ENCODE data around the gene HEXB. TPM values are rescaled to one million over a fixed set of nuclear protein-coding genes. Genes with fewer than 3 reads are reported as not detected.
A peak's percentile ranks its signal among the peaks of the same experiment; 100 is the strongest.

The HEXB gene
- total and polyA plus RNA-seq, 7 experiments from 2014 or later, result 37.7 to 95.8 (median 72.0) TPM

DNA sequence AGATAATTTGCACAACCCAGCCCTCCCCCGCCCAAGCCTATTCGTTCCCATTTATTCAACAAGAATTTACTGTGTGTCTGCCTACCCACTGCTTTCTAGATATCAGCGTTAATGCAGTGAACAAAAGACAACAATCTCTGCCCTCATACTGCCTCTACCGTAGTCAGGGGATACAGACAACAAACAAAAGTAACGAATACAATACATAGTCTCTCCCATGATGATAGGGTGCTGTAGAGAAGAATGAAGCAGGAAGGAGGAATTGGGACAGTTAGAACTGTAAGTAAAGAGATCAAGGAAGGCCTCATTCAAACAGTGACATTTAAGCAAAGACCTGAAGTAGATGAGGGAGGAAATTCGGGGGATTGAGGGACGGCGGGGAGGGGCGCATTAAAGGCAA is 80.2 kb downstream of the HEXB start:
- Histone ChIP-seq H3K9me3 (ENCODE audit: control insufficient read depth in 2 of 3, low read length in 3 of 3) (no peaks in the 10 kb centered on the region), H3K36me3 (ENCODE audit: control insufficient read depth in 2 of 3, insufficient read depth in 3 of 3, low read length in 3 of 3) (peaks cover 5 to 24% (median 6%) of the 10 kb centered on the region in 3 experiments), H3K27me3 (ENCODE audit: control insufficient read depth in 2 of 2, insufficient read depth in 2 of 2, low read length in 2 of 2) (no peaks in the 10 kb centered on the region), H3K4me3 (ENCODE audit: low read length) (no peak overlapping the region), H3K27ac (ENCODE audit: low read depth, low read length) (no peak overlapping the region), H3K4me1 (ENCODE audit: control insufficient read depth in 2 of 2, insufficient read depth in 2 of 2, low read length in 2 of 2) (peaks cover 22% of the 10 kb centered on the region in 2 donors)
- no peak for ATAC-seq
- no peaks in the 10 kb centered on the region for H3K27me3 Mint-ChIP-seq
- peaks cover 12 to 69% (median 50%) of the 10 kb centered on the region in 7 donors for H3K4me1 Mint-ChIP-seq
- peaks cover 8 to 23% (median 10%) of the 10 kb centered on the region in 5 donors for H3K36me3 Mint-ChIP-seq
- DNase-seq, result no peak
- intact Hi-C loops (cut with micrococcal nuclease), result loop anchor here (5.0 to 10.0 kb wide), 4 partner anchors 188 to 952 kb away; partner anchors contain the start of genes ANKRD31 (in 1 of the 2) and POC5 (in 1 of the 2)
- peak overlapping the region; percentile 12 to 100 (median 80) for H3K4me3 Mint-ChIP-seq
- peak overlapping the region in 7 of 9 donors; percentile 7 to 59 (median 23) for H3K27ac Mint-ChIP-seq
- POLR2A ChIA-PET, result no interaction called here
- no peaks in the 10 kb centered on the region for H3K9me3 Mint-ChIP-seq
- CTCF ChIA-PET, result no interaction called here

DNA sequence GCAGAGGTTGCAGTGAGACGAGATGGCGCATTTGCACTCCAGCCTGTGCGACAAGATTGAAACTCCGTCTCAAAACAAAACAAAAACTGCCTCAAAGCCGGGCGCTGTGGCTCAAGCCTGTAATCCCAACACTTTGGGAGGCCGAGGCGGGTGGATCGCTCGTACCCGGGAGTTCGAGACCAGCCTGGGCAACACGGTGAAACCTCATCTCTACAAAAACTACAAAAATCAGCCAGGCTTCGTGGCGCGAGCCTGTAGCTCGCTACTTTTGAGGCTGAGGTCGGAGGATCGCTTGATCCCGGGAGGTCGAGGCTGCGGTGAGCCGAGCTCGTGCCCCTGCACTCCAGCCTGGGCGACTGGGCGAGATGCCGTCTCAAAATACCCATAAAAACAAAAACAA is 80.9 kb downstream of the HEXB start:
- Histone ChIP-seq H3K4me3 (ENCODE audit: low read length) (peak overlapping the region; percentile 98), H3K27me3 (ENCODE audit: control insufficient read depth in 2 of 2, insufficient read depth in 2 of 2, low read length in 2 of 2) (no peaks in the 10 kb centered on the region), H3K9me3 (ENCODE audit: control insufficient read depth in 2 of 3, low read length in 3 of 3) (no peaks in the 10 kb centered on the region), H3K27ac (ENCODE audit: low read depth, low read length) (no peak overlapping the region), H3K4me1 (ENCODE audit: control insufficient read depth in 2 of 2, insufficient read depth in 2 of 2, low read length in 2 of 2) (peaks cover 22% of the 10 kb centered on the region in 2 donors), H3K36me3 (ENCODE audit: control insufficient read depth in 2 of 3, insufficient read depth in 3 of 3, low read length in 3 of 3) (peaks cover 5 to 26% (median 9%) of the 10 kb centered on the region in 3 experiments)
- ChIA-PET CTCF (interaction anchor here (0.8 kb wide), 1 partner anchor 101 kb away, joined by 3 read pairs; no protein-coding TSS in a partner anchor), POLR2A (interaction anchor here (0.8 kb wide), 1 partner anchor 8 kb away, joined by 3 read pairs; no protein-coding TSS in a partner anchor)
- Mint-ChIP-seq H3K4me1 (peaks cover 12 to 61% (median 43%) of the 10 kb centered on the region in 7 donors), H3K4me3 (peak overlapping the region; percentile 97 to 100 (median 99)), H3K27me3 (no peaks in the 10 kb centered on the region), H3K9me3 (no peaks in the 10 kb centered on the region), H3K36me3 (peaks cover 8 to 22% (median 16%) of the 10 kb centered on the region in 5 donors), H3K27ac (peak overlapping the region in 4 of 9 donors; percentile 95 to 97 (median 96))
- intact Hi-C loops (cut with micrococcal nuclease), result loop anchor here (1.0 to 10.0 kb wide), 10 partner anchors 137 to 1491 kb away; partner anchors contain the start of genes CERT1 (in 2 of the 2), POLK (in 2 of the 2), ANKRA2 (in 1 of the 2) and ANKRD31 (in 1 of the 2)
- ATAC-seq (no peak), DNase-seq (peak in 1 of 9 donors; percentile 4)

DNA sequence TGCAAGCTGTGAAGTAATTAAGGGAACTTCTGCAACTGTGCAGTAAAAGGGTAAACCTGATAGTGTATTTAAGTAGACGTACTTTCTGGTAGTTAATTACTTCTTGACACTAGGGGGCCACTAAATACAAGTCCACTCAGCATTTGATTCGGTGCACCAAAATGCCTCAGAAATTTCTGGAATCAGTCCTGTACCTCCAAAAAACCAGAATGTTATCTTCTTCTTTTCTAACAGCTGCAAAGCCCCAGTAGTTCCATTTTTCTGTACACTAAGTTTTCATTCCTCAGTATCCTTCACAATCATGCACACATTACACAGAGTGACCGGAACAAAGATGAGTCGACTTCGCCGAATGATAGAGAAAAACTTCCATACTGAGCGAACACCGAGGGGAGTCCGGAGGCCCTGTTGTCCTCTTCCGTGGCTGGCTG is 81.4 kb downstream of the HEXB start:
- peak overlapping the region; percentile 98 for H3K4me3 ChIP-seq (ENCODE audit: low read length)
- peak in 6 of 9 donors; percentile 21 to 67 (median 43) for DNase-seq
- peak overlapping the region; percentile 95 to 99 (median 98) for H3K27ac Mint-ChIP-seq
- H3K4me1 Mint-ChIP-seq, result peaks cover 12 to 61% (median 43%) of the 10 kb centered on the region in 7 donors
- no peaks in the 10 kb centered on the region for H3K9me3 Mint-ChIP-seq
- peak overlapping the region; percentile 81 for H3K27ac ChIP-seq (ENCODE audit: low read depth, low read length)
- H3K36me3 ChIP-seq (ENCODE audit: control insufficient read depth in 2 of 3, insufficient read depth in 3 of 3, low read length in 3 of 3), result peaks cover 5 to 31% (median 9%) of the 10 kb centered on the region in 3 experiments
- ATAC-seq, result peak; percentile 70
- intact Hi-C loops (cut with micrococcal nuclease), result loop anchor here (1.0 to 10.0 kb wide), 10 partner anchors 137 to 1490 kb away; partner anchors contain the start of genes CERT1 (in 2 of the 2), POLK (in 2 of the 2), ANKRA2 (in 1 of the 2) and ANKRD31 (in 1 of the 2)
- ChIA-PET CTCF (interaction anchor here (0.8 to 1.0 kb wide), 4 partner anchors 101 to 269 kb away, joined by 3 read pairs; no protein-coding TSS in a partner anchor), POLR2A (interaction anchor here (0.8 to 1.3 kb wide), 5 partner anchors 7 to 286 kb away, joined by 3 to 5 read pairs (median 3); partner anchors contain the start of gene GCNT4)
- peaks cover 8 to 22% (median 16%) of the 10 kb centered on the region in 5 donors for H3K36me3 Mint-ChIP-seq
- H3K4me1 ChIP-seq (ENCODE audit: control insufficient read depth in 2 of 2, insufficient read depth in 2 of 2, low read length in 2 of 2), result peaks cover 22% of the 10 kb centered on the region in 2 donors
- no peaks in the 10 kb centered on the region for H3K27me3 ChIP-seq (ENCODE audit: control insufficient read depth in 2 of 2, insufficient read depth in 2 of 2, low read length in 2 of 2)
- peak overlapping the region; percentile 97 to 100 (median 99) for H3K4me3 Mint-ChIP-seq
- no peaks in the 10 kb centered on the region for H3K27me3 Mint-ChIP-seq
- H3K9me3 ChIP-seq (ENCODE audit: control insufficient read depth in 2 of 3, low read length in 3 of 3), result no peaks in the 10 kb centered on the region

DNA sequence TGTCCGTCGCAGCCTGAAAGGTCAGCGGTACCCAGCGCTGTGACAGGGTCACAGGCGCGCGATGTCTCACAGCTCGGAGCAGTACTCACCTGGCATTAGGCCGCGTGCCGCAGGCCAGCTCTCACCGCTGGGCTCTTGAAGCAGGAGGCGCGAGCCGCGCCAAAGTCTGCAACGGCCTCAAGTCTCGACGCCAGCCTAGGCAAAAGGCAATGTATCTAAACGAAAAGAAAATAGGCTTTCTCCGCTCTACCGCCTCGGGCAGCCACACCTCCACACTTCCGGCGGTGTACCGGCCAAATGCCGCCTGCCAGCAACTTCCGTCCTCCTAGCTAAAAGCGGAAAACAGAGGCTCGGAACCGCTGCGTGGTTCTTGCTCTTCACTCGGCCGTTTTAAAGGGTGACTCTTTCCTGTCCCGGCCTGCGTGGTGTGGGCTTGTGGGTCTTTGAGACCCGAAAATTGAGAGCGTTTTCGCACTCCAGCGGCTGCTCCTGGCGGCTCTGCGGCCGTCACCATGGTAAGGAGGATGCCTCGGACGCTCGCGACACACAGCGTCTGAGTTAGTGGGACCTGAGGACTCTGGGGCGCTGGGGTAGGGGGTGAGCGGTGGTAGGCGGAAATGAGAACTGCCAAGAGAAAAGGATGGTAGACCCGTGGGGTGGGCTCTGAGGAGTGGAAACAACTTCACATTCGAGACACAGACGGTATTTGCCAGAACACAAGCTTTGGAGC is 82.0 kb downstream of the HEXB start, which contains the start of the genes GFM2 and NSA2:
Gene GFM2 (minus strand): TSS at position 269 of the 730 bp plus-strand sequence. CDS start 3,375 bp downstream, outside the sequence.
Gene NSA2 (plus strand): TSS at position 401 of the 730 bp plus-strand sequence. CDS start 112 bp downstream, at position 513.
- intact Hi-C loops (cut with micrococcal nuclease), result loop anchor here (1.0 to 10.0 kb wide), 20 partner anchors 82 to 1490 kb away; partner anchors contain the start of genes ANKRA2 (in 2 of the 2), BTF3 (in 2 of the 2), CERT1 (in 2 of the 2) and HEXB (in 2 of the 2)
- H3K9me3 Mint-ChIP-seq, result no peaks in the 10 kb centered on the region
- H3K4me1 ChIP-seq (ENCODE audit: control insufficient read depth in 2 of 2, insufficient read depth in 2 of 2, low read length in 2 of 2), result peaks cover 22% of the 10 kb centered on the region in 2 donors
- no peaks in the 10 kb centered on the region for H3K9me3 ChIP-seq (ENCODE audit: control insufficient read depth in 2 of 3, low read length in 3 of 3)
- DNase-seq (peak; percentile 77 to 94 (median 92)), ATAC-seq (peak; percentile 97)
- peak within 1 kb of the TSS; percentile 81 for H3K27ac ChIP-seq (ENCODE audit: low read depth, low read length)
- peaks cover 5 to 31% (median 9%) of the 10 kb centered on the region in 3 experiments for H3K36me3 ChIP-seq (ENCODE audit: control insufficient read depth in 2 of 3, insufficient read depth in 3 of 3, low read length in 3 of 3)
- no peaks in the 10 kb centered on the region for H3K27me3 ChIP-seq (ENCODE audit: control insufficient read depth in 2 of 2, insufficient read depth in 2 of 2, low read length in 2 of 2)
- ChIA-PET CTCF (interaction anchor here (0.5 to 1.0 kb wide), 6 partner anchors 8 to 465 kb away, joined by 3 to 4 read pairs (median 3); no protein-coding TSS in a partner anchor), POLR2A (interaction anchor here (1.0 to 1.3 kb wide), 5 partner anchors 8 to 285 kb away, joined by 3 to 5 read pairs (median 3); partner anchors contain the start of gene GCNT4)
- H3K36me3 Mint-ChIP-seq, result peaks cover 8 to 17% (median 17%) of the 10 kb centered on the region in 5 donors
- H3K27ac Mint-ChIP-seq, result peak within 1 kb of the TSS; percentile 95 to 99 (median 98)
- peaks cover 12 to 57% (median 40%) of the 10 kb centered on the region in 7 donors for H3K4me1 Mint-ChIP-seq
- H3K27me3 Mint-ChIP-seq, result no peaks in the 10 kb centered on the region
- peak within 1 kb of the TSS; percentile 98 for H3K4me3 ChIP-seq (ENCODE audit: low read length)
- H3K4me3 Mint-ChIP-seq, result peak within 1 kb of the TSS; percentile 97 to 100 (median 99)

DNA sequence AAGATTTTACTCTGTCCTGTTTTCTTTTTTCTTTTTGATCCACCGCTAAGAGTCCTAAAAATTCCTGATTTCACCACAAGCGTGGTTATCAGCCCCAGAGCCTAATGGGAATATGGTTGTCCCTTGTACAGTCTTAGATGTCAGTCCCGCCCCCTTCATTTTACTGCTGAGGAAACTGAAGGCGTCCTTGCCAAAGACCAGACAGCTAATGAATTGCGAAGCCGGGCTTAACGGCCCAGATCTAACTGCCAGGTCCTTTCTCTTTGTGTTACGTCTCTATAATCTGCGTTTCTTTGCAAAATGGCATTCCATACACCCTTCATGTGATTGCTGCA is 82.5 kb downstream of the HEXB start:
- DNase-seq, result peak in 1 of 9 donors; percentile 40
- H3K4me1 Mint-ChIP-seq, result peaks cover 12 to 52% (median 37%) of the 10 kb centered on the region in 7 donors
- no peak for ATAC-seq
- Histone ChIP-seq H3K9me3 (ENCODE audit: control insufficient read depth in 2 of 3, low read length in 3 of 3) (no peaks in the 10 kb centered on the region), H3K27ac (ENCODE audit: low read depth, low read length) (peak overlapping the region; percentile 81), H3K4me1 (ENCODE audit: control insufficient read depth in 2 of 2, insufficient read depth in 2 of 2, low read length in 2 of 2) (peaks cover 22% of the 10 kb centered on the region in 2 donors), H3K4me3 (ENCODE audit: low read length) (peak overlapping the region; percentile 98), H3K27me3 (ENCODE audit: control insufficient read depth in 2 of 2, insufficient read depth in 2 of 2, low read length in 2 of 2) (no peaks in the 10 kb centered on the region), H3K36me3 (ENCODE audit: control insufficient read depth in 2 of 3, insufficient read depth in 3 of 3, low read length in 3 of 3) (peaks cover 5 to 36% (median 9%) of the 10 kb centered on the region in 3 experiments)
- peaks cover 6 to 18% (median 14%) of the 10 kb centered on the region in 5 donors for H3K36me3 Mint-ChIP-seq
- POLR2A ChIA-PET, result interaction anchor here (1.0 to 1.3 kb wide), 5 partner anchors 8 to 285 kb away, joined by 3 to 5 read pairs (median 3); partner anchors contain the start of gene GCNT4
- CTCF ChIA-PET, result interaction anchor here (0.5 to 0.9 kb wide), 4 partner anchors 9 to 465 kb away, joined by 3 to 4 read pairs (median 3); no protein-coding TSS in a partner anchor
- intact Hi-C loops (cut with micrococcal nuclease), result loop anchor here (1.0 to 10.0 kb wide), 19 partner anchors 82 to 1489 kb away; partner anchors contain the start of genes ANKRA2 (in 2 of the 2), BTF3 (in 2 of the 2), CERT1 (in 2 of the 2) and HEXB (in 2 of the 2)
- H3K27ac Mint-ChIP-seq, result peak overlapping the region; percentile 95 to 99 (median 98)
- no peaks in the 10 kb centered on the region for H3K27me3 Mint-ChIP-seq
- peak overlapping the region; percentile 97 to 100 (median 99) for H3K4me3 Mint-ChIP-seq
- no peaks in the 10 kb centered on the region for H3K9me3 Mint-ChIP-seq

All from naive thymus-derived CD4-positive, alpha-beta T cell (primary cell).